MM.1S (cell line): ENCODE results near the gene ZNF710.

Experiments
- EZH2 ChIP-seq: fragments of 300-600 bp; sonication (generic); optimal IDR thresholded peaks from 2 replicates; pipeline ENCODE3; 2017; ENCODE audit warnings: low read depth, mild to moderate bottlenecking, antibody characterized with exemption, low read length, mixed read lengths
- TF ChIP-seq, protein P1 (sequence below): fragments of 300-600 bp; sonication (generic); IDR thresholded peaks from 2 replicates; pipeline ENCODE4 v1.5.1; 2016; ENCODE audit warnings: antibody characterized with exemption, low read length, mixed read lengths

DNA sequence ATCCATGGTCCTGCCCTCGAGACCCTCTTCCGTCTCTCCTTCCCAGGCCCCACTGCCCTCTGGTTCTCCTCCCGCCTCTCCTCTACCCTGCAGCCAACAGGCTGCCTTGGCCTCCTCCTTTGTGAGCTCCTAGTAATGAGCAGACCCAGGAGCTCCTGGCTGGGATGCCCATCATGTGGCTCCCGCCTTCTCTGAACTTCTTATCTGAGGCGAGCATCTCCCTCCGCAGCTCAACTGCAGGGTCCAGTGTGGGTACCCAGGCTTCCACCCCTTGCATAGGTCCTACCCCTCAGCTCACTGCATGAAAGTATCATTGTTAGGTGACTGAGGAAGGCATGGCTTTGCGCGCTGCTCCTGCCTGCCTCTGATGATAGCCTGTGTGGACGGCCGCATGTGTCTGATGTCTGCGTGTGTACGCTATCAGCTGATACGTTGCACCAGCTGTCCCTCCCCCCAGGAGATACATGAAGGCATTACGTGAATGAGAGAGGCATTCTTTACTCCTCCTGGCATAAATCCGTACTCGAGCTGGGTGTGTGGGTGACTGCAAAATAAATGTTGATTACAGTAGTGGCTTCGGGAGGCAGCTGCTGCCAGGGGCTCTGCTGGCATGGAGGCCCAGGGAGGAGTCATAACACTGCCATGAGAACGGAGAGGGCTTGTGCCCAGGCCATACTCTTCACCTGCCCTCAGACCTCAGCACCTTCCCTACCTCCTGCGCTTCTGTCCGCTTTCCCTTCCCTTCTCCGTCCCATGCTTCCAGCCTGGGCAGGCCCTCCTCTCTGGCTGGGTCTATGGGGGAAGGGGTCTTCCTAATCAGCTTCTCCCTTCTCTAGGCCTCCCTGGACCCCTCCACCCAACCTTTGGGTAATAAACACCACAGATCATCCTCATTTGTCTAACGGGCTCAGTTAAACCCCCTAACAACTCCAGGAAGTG lies 48.8 kb downstream of the ZNF710 start:
- TF ChIP-seq EZH2, result no peak
- TF ChIP-seq, protein P1, sequence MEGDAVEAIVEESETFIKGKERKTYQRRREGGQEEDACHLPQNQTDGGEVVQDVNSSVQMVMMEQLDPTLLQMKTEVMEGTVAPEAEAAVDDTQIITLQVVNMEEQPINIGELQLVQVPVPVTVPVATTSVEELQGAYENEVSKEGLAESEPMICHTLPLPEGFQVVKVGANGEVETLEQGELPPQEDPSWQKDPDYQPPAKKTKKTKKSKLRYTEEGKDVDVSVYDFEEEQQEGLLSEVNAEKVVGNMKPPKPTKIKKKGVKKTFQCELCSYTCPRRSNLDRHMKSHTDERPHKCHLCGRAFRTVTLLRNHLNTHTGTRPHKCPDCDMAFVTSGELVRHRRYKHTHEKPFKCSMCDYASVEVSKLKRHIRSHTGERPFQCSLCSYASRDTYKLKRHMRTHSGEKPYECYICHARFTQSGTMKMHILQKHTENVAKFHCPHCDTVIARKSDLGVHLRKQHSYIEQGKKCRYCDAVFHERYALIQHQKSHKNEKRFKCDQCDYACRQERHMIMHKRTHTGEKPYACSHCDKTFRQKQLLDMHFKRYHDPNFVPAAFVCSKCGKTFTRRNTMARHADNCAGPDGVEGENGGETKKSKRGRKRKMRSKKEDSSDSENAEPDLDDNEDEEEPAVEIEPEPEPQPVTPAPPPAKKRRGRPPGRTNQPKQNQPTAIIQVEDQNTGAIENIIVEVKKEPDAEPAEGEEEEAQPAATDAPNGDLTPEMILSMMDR, result no peak
